GM19239 (cell line): Measurements from ENCODE around the gene TMEM204.

Source experiments
- DNase-seq: peaks from one replicate; pipeline ENCODE4 v3.0.0; 2011; ENCODE audit warnings: low spot score; ENCODE audit not compliant: insufficient read length
- FAIRE-seq: peaks from 2 replicates; lab custom pipeline; 2011; peaks lifted over from hg19 to GRCh38; lab: Jason Lieb, UNC

Gene TMEM204

DNA sequence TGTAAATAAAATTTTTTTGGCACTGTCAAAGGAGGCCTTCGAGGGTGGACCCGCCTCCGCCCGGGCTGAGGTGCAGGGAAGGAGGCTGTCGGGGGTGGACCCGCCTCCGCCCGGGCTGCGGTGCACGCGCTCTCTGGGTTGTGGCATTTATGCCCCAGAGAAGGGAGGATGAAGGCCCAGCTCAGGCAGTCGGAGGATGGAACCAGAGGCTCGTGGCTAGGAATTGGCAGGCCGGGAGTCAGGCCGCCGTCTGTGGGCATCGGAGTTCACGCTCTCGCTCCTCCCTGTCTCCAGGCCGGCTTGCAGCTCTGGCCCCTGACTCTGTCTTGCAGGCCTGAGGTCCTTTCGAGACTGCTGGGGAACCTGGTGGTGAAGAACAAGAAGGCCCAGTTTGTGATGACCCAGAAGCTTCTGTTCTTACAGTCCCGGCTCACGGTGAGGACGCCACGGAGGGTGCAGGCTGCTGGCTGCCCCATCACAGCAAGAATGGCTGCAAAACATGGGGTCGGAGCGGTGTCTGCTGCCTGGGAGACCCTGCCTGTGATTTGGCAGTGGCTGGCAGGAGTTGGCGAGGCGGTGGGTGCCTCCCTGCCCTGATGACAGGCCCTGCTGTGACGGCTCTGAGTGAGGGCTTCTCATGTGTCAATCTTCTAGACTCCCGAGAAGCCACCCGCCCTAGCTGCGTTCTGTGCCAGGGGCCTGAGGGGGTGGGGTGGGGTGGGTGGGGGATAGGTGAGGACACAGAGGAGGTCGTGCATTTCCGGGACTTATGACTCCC, 34.4 kb upstream of the TMEM204 start:
- no peak for DNase-seq
- no peak for FAIRE-seq

DNA sequence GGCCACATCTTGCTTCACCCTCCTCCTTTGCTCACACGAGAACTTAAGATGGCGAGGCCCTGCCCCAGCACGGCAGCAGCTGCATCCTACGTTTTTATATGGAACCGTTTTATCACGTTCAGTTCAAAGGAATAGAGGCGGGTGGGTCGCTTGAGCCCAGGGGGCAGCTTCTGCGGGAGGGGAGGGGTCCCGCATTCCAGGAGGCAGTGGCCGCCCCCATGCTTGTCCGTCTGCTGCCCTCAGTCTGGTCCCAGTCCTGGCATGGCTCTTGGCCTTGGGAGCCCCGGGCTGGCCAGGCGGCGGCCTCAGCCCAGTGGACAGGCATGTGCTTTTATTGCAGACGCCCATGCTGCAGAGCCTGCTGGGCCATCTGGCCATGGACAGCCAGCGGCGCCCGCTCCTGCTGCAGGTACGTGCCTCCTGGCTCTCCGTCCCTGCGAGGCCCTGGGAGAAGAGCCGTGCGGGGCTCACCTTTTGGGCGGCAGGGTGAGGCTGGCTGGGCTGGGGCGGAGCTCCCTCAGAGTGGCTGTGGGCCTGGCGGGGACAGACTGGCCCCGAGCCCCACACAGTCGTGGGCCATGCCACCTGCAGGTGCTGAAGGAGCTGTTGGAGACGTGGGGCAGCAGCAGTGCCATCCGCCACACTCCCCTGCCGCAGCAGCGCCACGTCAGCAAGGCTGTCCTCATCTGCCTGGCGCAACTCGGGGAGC, 33.6 kb upstream of the TMEM204 start:
- DNase-seq (no peak), FAIRE-seq (no peak)

DNA sequence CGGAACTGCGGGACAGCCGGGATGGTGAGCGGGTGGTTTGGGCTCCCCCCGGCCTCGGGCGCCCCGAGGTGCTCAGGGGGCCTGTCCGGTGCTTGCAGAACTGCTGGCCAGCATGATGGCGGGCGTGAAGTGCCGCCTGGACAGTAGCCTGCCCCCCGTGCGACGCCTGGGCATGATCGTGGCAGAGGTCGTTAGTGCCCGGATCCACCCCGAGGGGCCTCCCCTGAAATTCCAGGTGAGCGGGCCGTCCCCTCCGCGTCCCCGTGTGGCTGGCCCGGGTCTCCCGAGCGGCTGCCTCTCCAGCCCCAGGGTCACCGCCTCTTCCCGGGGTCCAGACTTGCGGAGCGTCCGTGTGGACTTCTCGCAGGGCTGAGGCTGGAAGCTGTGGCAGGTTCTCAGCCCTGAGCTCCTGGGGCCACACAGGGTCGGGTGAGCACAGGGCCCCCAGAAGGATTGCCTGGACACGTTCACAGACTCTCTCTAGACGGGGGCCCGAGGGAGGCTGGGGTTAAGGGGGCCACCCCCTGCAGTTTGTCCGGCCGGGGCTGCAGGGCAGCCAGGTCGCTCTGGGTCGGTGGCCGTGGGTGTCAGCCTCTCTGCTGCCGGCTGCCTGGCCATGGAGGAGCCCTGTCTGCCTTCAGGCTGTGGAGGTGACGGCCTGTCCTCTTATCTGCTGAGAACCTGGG, 32.9 kb upstream of the TMEM204 start:
- DNase-seq = no peak
- no peak for FAIRE-seq

GRCh38 chr16:1501630-1502029, 31.8 kb upstream of the TMEM204 start:
- DNase-seq (no peak), FAIRE-seq (no peak)

GRCh38 chr16:1502092-1503004, 31.1 kb upstream of the TMEM204 start:
- DNase-seq = no peak
- no peak for FAIRE-seq

- DNase-seq = no peak
- FAIRE-seq = no peak
These were observed 30.1 kb upstream of the TMEM204 start for GRCh38 chr16:1503110-1503955.

DNA sequence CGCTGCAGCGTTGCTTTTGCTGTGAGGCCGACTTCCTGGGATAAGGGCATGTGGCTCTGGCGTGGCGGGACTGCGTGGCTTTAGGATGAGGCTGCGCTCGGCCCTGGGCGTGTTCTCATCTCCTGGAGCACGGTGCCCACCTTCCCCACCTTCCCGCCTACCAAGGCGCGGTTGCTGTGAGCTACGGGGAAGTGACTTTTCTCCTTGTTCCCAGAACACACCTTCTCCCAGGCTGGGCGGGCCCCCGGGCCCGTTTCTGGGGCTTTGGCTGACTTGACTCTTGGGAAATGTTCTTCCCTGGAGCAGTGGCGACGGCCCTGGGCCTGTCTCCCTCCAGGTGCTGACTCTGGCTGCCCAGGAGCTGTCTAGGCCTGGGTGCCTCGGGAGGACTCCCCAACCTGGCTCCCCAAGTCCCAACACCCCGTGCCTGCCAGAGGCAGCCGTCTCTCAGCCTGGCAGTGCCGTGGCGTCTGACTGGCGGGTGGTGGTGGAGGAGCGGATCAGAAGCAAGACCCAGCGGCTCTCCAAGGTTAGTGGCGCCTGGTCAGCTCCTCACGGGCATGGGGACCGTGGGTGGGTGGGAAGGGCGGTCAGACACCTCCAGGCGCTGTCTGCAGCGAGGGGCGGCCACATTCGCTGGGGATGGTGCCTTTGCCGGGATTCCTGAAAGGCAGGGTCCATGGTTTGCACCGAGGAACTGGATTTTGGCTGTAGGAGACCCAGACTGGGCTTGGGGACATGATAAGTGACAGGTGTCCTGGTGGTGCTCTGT, 28.2 kb upstream of the TMEM204 start:
- FAIRE-seq = no peak
- DNase-seq = no peak

GRCh38 chr16:1505912-1506311, 27.6 kb upstream of the TMEM204 start:
- DNase-seq (no peak), FAIRE-seq (no peak)

DNA sequence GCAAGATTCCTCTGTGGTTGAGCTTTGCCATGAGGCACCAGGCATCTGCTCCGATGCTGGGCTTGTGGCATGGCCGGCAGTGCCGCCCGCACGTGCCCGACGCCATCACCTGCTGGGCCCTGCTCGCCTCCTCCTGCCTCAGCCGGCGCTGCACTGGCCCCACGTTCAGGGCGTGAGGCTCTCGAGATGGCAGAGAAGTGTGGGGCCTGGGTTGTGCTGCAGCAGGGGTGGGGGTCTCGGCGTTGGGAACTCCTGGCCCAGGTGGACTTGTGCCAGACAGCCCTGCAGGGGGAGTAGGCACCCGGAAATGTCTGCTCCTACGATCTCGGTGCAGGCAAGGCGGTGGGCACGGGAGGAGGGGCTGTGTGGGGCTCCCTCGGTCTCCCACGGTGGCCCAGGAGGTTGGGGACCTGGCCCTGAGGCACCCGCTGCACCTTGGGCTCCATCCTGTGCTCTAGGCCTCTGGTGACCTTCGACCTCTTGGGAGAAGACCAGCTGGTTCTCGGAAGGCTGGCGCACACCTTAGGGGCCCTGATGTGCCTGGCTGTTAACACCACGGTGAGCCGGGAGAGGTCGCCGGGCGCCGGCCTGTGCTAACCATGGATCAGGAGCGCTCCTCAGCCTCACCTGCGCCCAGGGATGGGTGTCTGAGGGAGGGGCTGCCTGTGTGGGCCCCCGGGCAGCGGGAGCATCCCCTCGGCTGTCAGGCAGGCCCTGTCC, 26.8 kb upstream of the TMEM204 start:
- FAIRE-seq (no peak), DNase-seq (no peak)

- FAIRE-seq (no peak), DNase-seq (no peak)
These were observed 24.8 kb upstream of the TMEM204 start for GRCh38 chr16:1508494-1509187.

GRCh38 chr16:1509307-1510221, 23.9 kb upstream of the TMEM204 start:
- FAIRE-seq (no peak), DNase-seq (no peak)

DNA sequence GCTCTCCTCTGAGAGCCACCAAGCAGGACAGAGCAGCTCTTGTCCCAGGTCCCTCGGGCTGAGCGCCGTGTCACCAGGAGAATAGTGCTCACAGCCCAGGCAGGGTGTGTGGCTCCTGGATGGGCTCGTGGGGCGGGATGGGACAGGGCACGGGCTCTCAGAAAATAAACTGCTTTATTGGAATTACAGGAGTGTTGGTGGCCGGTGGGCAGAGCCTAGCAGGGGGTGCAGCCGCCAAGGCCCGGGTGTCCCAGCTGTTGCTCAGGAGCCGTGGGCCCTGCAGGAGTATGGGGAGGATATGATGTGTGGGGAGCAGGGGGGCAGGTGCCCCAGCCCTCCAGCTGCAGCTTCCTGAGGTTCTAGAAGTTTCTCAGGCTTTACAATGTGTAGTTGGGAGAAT, 23.2 kb upstream of the TMEM204 start:
- DNase-seq (no peak), FAIRE-seq (no peak)

DNA sequence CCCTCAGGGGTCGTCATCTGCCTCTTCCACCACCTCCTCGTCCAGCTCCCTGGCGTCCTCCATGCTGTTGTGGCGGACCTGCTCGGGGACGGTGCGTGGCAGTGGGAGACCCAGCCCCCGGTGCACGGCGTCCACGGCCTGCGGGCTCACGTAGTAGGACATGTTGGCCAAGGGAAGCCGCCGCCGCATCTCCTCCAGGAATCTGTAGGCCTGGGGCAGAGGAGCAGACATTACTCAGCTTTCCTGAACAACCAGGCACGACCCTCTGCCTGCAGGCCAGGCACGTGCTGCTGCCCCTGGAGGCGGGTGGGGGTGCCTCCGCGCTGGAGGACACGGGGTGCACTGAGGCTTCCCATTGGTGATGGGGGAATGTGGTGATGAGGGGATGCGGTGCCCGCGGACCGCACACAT, 22.5 kb upstream of the TMEM204 start:
- no peak for FAIRE-seq
- no peak for DNase-seq

DNA sequence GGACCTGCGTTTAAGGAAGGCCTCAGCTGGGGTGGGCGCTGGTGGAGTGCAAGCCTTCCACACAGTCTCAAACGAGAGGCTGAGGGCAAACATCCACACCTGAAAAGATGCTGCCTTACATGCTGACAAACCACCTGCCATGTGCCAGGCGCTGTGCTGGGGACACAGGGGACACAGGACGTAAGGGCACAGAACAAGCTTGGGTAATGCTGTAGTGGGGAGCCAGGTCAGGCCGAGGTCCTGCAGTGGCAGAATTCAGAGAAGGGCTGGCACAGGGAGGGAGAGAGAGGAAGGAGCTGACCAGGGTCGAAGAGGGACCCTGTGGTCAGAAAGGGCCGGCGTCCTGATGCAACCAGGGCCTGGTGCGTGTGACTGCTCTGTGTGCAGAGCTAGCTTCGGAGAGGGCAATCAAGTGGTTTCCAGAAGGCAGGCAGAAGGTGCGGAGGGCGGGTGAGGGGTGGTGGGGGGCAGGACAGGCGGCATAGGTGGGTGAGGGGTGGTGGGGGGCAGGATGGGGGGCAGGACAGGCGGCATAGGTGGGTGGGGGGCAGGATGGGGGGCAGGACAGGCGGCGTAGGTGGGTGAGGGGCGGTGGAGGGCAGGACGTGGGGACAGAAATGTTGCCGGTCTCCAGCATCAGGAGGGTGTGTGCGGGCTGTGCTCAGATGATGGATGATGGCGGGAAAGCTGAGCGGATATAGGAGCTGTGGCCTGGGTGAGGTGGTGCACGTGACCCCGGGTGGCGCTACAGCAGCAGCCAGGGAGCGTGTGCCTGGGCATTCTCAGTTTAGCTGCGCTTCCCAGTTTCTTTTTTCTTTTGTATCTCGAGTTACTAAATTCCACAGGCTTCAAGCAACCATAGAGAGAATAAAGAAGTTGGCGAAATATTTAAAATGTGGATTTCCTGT, 21.6 kb upstream of the TMEM204 start:
- FAIRE-seq (no peak), DNase-seq (no peak)

GRCh38 chr16:1512774-1513173, 20.7 kb upstream of the TMEM204 start:
- DNase-seq = no peak

More at GRCh38 chr16:1512774-1513173, 20.7 kb upstream of the TMEM204 start:
- no peak for FAIRE-seq
